ENCODE data around the gene HEMGN. TPM values are rescaled to one million over a fixed set of nuclear protein-coding genes. Genes with fewer than 3 reads are reported as not detected.

HEMGN gene
- polyA plus RNA-seq, 1 donor from 2014 or later = not detected

- TF ChIP-seq EZH2 (IDR thresholded peaks at IDR 0.05; ENCODE audit: borderline replicate concordance, insufficient read depth, low read length, poor library complexity, severe bottlenecking) (no peak), CTCF (IDR thresholded peaks at IDR 0.05; ENCODE audit: poor library complexity, severe bottlenecking) (no peak), SMC3 (conservative IDR thresholded peaks at IDR 0.05; ENCODE audit: poor library complexity) (no peak), POLR2AphosphoS5 (IDR thresholded peaks at IDR 0.05) (no peak), EP300 (conservative IDR thresholded peaks at IDR 0.05; ENCODE audit: poor library complexity, severe bottlenecking) (no peak)
- TF ChIP-seq, protein P1, sequence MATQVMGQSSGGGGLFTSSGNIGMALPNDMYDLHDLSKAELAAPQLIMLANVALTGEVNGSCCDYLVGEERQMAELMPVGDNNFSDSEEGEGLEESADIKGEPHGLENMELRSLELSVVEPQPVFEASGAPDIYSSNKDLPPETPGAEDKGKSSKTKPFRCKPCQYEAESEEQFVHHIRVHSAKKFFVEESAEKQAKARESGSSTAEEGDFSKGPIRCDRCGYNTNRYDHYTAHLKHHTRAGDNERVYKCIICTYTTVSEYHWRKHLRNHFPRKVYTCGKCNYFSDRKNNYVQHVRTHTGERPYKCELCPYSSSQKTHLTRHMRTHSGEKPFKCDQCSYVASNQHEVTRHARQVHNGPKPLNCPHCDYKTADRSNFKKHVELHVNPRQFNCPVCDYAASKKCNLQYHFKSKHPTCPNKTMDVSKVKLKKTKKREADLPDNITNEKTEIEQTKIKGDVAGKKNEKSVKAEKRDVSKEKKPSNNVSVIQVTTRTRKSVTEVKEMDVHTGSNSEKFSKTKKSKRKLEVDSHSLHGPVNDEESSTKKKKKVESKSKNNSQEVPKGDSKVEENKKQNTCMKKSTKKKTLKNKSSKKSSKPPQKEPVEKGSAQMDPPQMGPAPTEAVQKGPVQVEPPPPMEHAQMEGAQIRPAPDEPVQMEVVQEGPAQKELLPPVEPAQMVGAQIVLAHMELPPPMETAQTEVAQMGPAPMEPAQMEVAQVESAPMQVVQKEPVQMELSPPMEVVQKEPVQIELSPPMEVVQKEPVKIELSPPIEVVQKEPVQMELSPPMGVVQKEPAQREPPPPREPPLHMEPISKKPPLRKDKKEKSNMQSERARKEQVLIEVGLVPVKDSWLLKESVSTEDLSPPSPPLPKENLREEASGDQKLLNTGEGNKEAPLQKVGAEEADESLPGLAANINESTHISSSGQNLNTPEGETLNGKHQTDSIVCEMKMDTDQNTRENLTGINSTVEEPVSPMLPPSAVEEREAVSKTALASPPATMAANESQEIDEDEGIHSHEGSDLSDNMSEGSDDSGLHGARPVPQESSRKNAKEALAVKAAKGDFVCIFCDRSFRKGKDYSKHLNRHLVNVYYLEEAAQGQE (IDR thresholded peaks at IDR 0.05; ENCODE audit: borderline replicate concordance) = no peak
- Histone ChIP-seq H3K4me2 (ENCODE audit: low read length) (no peak overlapping the region), H3K4me3 (ENCODE audit: low read length) (no peak overlapping the region), H3F3A (ENCODE audit: insufficient read depth, low read length, poor library complexity, severe bottlenecking) (no peaks in the 10 kb centered on the region), H3K9me3 (ENCODE audit: low read length) (no peaks in the 10 kb centered on the region), H3K27me3 (ENCODE audit: insufficient read depth, low read depth, low read length) (no peaks in the 10 kb centered on the region), H3K9ac (ENCODE audit: low read length) (no peak overlapping the region), H4K20me1 (ENCODE audit: insufficient read depth) (no peaks in the 10 kb centered on the region), H3K36me3 (ENCODE audit: insufficient read depth, low read length) (no peaks in the 10 kb centered on the region), H2AFZ (ENCODE audit: low read depth, low read length) (no peak overlapping the region), H3K9me2 (ENCODE audit: insufficient read depth, low read length) (no peaks in the 10 kb centered on the region), H3K27ac (ENCODE audit: low read length) (no peak overlapping the region), H3K79me2 (replicated peaks; ENCODE audit: insufficient read depth, low read length) (no peaks in the 10 kb centered on the region)
Measured at GRCh38 chr9:97892421-97892820, 45.6 kb downstream of the HEMGN start.

DNA sequence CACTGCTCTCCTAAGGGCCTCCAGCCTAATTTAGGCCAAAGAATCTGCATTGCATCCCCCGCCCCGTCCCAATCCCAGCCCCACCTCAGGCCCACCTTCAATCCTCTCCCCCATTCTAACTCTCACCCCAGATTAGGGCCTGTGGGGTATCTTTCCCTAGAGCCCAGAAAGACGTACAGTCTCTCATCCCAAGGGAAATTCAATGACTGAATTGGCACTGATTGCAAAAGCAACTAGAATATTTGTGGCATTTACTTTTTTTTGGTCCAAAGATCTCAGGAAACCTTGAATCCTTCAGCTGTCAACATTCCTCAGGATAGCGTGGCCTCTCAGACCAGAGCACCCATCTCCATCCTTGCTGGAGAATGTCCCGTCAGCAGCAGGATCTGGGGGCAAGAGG lies 46.2 kb downstream of the HEMGN start:
- H3K36me3 ChIP-seq (ENCODE audit: insufficient read depth, low read length) = no peaks in the 10 kb centered on the region
- H2AFZ ChIP-seq (ENCODE audit: low read depth, low read length) = no peak overlapping the region
- H3K27me3 ChIP-seq (ENCODE audit: insufficient read depth, low read depth, low read length) = no peaks in the 10 kb centered on the region
- H4K20me1 ChIP-seq (ENCODE audit: insufficient read depth) = no peaks in the 10 kb centered on the region
- H3K79me2 ChIP-seq (replicated peaks; ENCODE audit: insufficient read depth, low read length) = no peaks in the 10 kb centered on the region
- H3K9me3 ChIP-seq (ENCODE audit: low read length) = no peaks in the 10 kb centered on the region
- no peak overlapping the region for H3K27ac ChIP-seq (ENCODE audit: low read length)
- no peak overlapping the region for H3K4me2 ChIP-seq (ENCODE audit: low read length)
- H3K9me2 ChIP-seq (ENCODE audit: insufficient read depth, low read length) = no peaks in the 10 kb centered on the region
- H3K9ac ChIP-seq (ENCODE audit: low read length) = no peak overlapping the region
- H3F3A ChIP-seq (ENCODE audit: insufficient read depth, low read length, poor library complexity, severe bottlenecking) = no peaks in the 10 kb centered on the region
- no peak overlapping the region for H3K4me3 ChIP-seq (ENCODE audit: low read length)
- TF ChIP-seq, protein P1 (IDR thresholded peaks at IDR 0.05; ENCODE audit: borderline replicate concordance) = no peak
- TF ChIP-seq EZH2 (IDR thresholded peaks at IDR 0.05; ENCODE audit: borderline replicate concordance, insufficient read depth, low read length, poor library complexity, severe bottlenecking) = no peak
- no peak for TF ChIP-seq CTCF (IDR thresholded peaks at IDR 0.05; ENCODE audit: poor library complexity, severe bottlenecking)
- TF ChIP-seq SMC3 (conservative IDR thresholded peaks at IDR 0.05; ENCODE audit: poor library complexity) = no peak
